Pericardium fibroblast (primary cell): Measurements from ENCODE around the gene DRAM2. TPM values are rescaled to one million over a fixed set of nuclear protein-coding genes. Genes with fewer than 3 reads are reported as not detected.

Experiments used
- total RNA-seq: library from RNA; depleted of rRNA; stranded (reverse); fragments of >200 nt; gene quantifications from 2 replicates; pipeline ENCODE4 v1.2.3, GENCODE V29; 2015

The DRAM2 gene
- 31.5 and 44.1 TPM in 2 replicates for total RNA-seq

GRCh38 chr1:111139956-111140679 lies at the start of gene DRAM2, which contains the start of gene CEPT1:
DRAM2 (minus strand) TSS chr1:111140093; CDS start chr1:111131554, 8,539 bp downstream.
CEPT1 (plus strand) TSS chr1:111140223; CDS start chr1:111147715, 7,492 bp downstream.

Other genes with a start within 250 kb of the DRAM2 start
- gene LRIF1, start 176.2 kb downstream of the DRAM2 start, total RNA-seq = 10.9 and 11.6 TPM in 2 replicates
- gene CEPT1, start 130 bp upstream of the DRAM2 start, total RNA-seq = 26.0 and 31.0 TPM in 2 replicates
- 2.6 and 5.3 TPM in 2 replicates for gene DENND2D, start 60.6 kb upstream of the DRAM2 start, total RNA-seq
- 0.85 and 8.5 TPM in 2 replicates for gene CHI3L2, start 87.6 kb upstream of the DRAM2 start, total RNA-seq
- not detected in 2 replicates for gene CHIA, start 150.8 kb upstream of the DRAM2 start, total RNA-seq